22Rv1 (cell line): Measurements from ENCODE around the gene SF3B3.

ENCODE experiments used
- H3K27ac ChIP-seq: fragments of 450-650 bp; 2 replicates; pipeline ENCODE4 v1.5.1; 2017
- ZFX ChIP-seq: fragments of 450-650 bp; IDR thresholded peaks from 2 replicates; pipeline ENCODE4 v1.6.1; 2017; ENCODE audit warnings: antibody characterized with exemption, borderline replicate concordance
- TF ChIP-seq, protein P1 (sequence below): fragments of 450-650 bp; IDR thresholded peaks from 2 replicates; pipeline ENCODE4 v1.5.1; 2017; ENCODE audit warnings: mild to moderate bottlenecking

SF3B3 gene

GRCh38 chr16:70592106-70592571 is 68.5 kb downstream of the SF3B3 start:
- no peak for TF ChIP-seq ZFX
- TF ChIP-seq, protein P1, sequence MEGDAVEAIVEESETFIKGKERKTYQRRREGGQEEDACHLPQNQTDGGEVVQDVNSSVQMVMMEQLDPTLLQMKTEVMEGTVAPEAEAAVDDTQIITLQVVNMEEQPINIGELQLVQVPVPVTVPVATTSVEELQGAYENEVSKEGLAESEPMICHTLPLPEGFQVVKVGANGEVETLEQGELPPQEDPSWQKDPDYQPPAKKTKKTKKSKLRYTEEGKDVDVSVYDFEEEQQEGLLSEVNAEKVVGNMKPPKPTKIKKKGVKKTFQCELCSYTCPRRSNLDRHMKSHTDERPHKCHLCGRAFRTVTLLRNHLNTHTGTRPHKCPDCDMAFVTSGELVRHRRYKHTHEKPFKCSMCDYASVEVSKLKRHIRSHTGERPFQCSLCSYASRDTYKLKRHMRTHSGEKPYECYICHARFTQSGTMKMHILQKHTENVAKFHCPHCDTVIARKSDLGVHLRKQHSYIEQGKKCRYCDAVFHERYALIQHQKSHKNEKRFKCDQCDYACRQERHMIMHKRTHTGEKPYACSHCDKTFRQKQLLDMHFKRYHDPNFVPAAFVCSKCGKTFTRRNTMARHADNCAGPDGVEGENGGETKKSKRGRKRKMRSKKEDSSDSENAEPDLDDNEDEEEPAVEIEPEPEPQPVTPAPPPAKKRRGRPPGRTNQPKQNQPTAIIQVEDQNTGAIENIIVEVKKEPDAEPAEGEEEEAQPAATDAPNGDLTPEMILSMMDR, result no peak
- H3K27ac ChIP-seq, result no peak overlapping the region

DNA sequence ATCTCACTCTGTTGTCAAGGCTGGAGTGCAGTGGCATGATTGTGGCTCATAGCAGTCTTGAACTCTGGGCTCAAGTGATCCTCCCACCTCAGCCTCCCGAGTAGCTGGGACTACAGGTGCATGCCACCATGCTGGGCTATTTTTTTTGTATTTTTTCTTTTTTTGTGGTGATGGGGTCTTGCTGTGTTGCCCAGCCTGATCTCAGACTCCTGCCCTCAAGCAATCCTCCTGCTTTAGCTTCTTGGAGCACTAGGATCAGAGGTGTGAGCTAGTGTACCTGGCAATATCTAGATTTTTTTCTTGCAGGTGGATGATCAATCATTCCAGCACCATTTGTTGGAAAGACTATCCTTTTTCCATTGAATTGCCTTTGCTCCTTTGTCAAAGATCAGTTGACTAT is 69.9 kb downstream of the SF3B3 start:
- no peak overlapping the region for H3K27ac ChIP-seq
- TF ChIP-seq ZFX, result no peak
- TF ChIP-seq, protein P1, result no peak

GRCh38 chr16:70594569-70594968 is 71.0 kb downstream of the SF3B3 start:
- TF ChIP-seq, protein P1, result no peak
- no peak for TF ChIP-seq ZFX
- H3K27ac ChIP-seq, result no peak overlapping the region

- TF ChIP-seq ZFX, result no peak
- TF ChIP-seq, protein P1, result no peak
- no peak overlapping the region for H3K27ac ChIP-seq
These were observed 73.7 kb downstream of the SF3B3 start for GRCh38 chr16:70597135-70597835.

DNA sequence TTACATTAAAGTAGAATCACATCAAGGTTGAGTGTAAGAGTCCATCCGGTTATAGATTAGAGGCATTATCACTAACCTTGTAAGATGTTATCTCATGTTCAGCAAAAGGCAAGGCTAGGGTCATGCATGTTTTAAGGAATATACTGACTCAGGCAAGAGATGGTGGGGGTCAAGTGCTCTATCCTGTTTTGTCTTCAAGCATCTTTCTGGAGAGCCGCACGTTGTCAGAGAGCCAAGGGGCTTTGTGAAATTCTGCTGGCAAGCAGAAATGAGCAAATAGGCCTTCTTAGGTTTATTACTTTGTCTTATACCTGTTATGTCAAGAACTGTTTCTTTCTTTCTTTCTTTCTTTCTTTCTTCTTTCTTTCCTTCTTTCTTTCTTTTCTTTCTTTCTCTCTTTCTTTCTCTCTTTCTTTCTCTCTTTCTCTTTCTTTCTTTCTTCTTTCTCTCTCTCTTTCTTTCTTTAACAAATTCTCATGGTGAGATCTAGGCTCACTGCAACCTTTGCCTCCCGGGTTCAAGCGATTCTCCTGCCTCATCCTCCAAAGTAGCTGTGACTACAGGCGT is 75.4 kb downstream of the SF3B3 start:
- no peak overlapping the region for H3K27ac ChIP-seq
- TF ChIP-seq ZFX, result no peak
- TF ChIP-seq, protein P1, result no peak

GRCh38 chr16:70600730-70601129 is 77.1 kb downstream of the SF3B3 start:
- TF ChIP-seq, protein P1, result no peak
- TF ChIP-seq ZFX, result no peak

More at GRCh38 chr16:70600730-70601129, 77.1 kb downstream of the SF3B3 start:
- H3K27ac ChIP-seq, result no peak overlapping the region
